Activated CD8-positive, alpha-beta memory T cell treated with anti-CD3 and anti-CD28 coated beads, Interleukin-2, amount 50 U/mL, for 48 hours (primary cell): ENCODE data around the gene BCL2.
"Not testable (repeated sequence)": the region's sequence is repeated elsewhere in the genome, so short reads cannot be mapped to it uniquely, and the experiment has no call there.

ENCODE experiments used
- DNase-seq: peaks from one replicate; pipeline ENCODE4 v3.0.0-alpha.2; 2020

The BCL2 gene

DNA sequence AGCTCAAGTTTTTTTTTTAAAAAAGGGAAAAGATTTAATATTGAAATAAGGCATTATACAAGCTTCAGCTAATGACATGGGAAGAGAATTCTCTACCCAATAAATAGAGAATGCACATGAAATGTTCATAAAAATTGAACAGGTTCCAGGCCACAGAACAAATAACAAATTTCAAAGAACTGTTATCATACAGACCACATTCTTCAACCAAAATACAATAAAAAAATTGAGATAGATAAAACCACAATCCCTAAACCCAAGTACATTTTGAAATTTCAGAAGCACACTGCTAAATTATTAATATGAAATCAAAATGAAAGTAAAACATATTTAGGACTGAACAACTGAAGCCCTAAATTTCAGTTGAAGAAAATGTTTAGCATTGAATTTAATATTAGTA is 89.6 kb downstream of the BCL2 start:
- no peak for DNase-seq

DNA sequence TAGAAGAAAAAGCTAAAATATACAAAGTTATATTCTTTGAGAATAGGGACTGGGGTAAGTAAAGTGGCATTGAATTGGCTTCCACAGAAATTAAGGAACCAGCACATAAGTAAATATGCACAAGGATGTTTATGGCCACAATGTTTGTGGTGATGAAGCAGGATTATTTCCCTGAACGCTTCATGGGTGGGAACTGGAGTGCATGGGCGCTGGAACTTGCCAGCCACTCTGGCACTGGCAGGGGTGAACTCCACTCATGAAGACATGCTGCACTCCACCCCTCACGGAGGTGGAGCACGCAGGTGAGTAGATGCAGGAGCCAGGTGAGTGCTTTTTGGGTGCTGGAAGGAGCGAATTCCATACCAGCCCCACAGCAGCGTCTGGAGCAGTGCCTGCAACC is 94.1 kb downstream of the BCL2 start:
- DNase-seq = no peak

DNA sequence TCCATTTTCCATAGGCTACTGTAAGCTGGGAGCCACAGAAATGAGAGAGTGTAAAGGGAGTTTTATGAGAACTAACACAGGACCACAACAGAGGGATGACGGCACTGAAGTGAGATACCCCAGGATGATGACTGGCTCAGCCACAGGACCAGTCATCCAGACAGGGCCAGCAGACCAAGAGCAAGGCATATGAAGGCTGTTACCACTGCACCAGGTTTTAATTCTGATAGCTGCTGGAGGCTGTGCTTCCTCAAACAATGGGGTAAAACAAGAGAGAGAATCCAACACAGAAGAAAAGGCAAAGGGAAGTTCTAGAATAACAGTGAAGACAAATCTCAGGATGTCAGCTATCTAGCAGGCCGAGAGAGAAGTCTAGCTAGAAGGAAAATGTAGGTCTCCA is 94.9 kb downstream of the BCL2 start:
- DNase-seq = peak; percentile 65

DNA sequence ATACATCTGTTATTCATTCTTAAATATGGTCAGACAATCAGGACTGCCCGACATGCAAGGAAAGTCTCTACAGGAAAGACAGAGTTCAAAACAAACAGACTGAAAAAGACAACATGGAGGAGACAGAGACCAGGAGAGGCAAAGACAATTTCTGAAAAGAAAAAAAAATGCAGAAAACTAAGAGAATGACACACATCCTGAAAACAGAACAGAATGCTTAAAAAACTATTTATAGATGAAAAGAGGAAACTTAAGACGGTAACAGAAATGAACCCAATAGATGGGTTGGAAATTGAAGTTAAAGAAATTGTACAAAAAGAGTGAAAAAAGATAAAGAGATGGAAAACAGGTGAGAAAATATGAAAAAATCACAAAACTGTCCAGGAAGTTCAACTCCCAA is 95.7 kb downstream of the BCL2 start:
- no peak for DNase-seq

DNA sequence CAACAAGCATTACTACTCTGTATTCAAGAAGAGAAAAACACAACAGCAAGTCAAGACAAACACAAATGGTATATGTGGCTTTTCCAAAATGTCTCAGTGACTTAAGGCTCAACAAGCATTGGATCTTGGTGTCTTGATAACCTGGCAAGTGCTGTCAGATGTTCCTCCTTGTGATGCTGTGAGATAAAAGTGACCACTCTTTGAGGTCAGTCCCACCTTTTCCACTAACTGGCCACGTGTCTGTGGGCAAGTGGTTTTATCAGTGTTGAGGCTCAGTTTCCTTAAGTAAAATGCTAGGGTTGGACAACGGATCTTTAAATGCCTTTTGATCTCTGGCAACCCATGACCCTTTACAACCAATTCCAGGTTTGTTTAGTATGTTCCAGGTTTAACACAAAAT is 98.7 kb downstream of the BCL2 start:
- DNase-seq = no peak

DNA sequence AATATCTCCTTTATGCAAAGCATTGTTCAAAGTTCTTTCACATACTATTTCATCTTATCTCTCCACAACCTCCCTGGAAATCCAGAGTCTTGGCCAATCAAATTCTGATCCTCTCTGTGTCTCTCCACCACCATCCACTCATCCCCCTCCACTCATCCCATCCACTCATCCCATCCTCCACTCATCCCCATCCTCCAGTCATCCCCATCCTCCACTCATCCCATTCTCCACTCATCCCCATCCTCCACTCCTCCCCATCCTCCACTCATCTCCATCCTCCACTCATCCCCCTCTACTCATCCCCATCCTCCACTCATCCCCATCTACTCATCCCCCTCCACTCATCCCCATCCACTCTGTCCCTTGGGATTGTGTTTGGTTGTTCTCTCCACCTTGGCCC is 101.1 kb downstream of the BCL2 start:
- no peak for DNase-seq

DNA sequence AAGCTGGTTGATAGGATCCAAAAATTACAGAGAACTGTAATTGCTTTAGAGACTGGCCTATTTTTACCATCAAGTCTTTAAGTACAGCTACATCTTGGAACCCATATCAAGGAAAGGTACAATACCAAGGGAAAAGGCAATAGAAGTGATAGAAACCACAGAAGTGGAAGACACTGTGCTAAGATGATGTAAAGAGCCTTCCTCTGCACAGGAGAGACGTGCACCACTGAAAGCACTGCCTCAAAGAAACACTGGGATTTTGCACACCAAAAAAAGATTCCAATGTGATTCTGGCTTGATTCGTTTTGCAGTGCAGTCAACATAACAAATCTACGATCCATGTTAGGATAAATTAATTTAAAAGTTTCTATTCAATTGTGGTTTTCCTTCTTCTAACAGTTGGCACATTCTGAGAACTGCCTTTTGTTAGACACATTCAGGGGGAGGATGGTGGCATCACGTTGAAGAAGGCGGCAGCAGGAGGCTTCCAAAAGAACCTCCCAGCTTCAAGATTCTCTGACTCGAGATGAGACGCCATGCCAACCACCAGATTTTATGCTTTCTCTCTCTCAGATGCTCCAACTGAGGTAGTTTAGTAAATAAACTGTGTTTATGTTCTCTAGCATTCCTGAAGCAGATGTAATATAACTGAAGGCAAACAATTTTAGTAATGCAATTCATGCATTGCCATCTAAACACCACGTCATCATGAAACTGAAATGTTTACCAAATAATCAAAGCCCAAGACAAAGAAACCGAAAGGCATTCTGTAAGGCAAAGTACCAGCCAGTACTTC is 102.9 kb downstream of the BCL2 start:
- no peak for DNase-seq

DNA sequence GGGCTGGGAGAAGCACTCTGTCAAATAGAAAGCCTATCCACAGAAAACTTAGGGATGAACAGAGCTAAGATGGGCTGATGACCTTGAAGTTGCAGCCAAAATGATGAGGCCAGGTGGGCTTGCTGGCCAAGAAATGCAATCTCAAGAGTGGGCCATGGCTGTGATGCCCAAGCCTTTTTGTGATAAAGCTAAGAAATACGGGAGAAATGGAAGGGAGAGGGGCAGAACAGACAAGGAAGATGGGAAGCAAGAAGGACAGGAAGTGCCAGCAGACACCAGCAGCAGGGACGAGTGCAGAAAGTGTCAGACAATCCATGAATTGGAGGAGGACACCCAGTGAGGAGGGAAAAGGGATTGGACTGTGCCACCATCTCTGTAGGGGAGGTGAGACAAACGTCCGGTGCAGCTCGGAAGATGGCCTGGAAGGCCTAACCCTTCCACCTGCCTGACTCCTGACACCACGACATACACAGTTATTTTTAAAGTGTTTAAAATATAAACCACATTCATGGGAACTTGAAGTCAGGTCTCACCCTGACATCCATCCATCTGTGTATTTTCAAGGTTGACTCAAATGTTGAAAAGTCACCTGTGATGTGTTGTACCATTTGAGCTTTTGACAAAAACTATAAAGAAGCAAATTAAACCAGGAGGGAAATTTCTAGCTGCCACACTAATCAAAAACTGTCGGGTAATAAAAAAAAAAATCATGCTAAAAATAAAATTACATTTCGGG is 105.5 kb downstream of the BCL2 start:
- peak; percentile 72 for DNase-seq

DNA sequence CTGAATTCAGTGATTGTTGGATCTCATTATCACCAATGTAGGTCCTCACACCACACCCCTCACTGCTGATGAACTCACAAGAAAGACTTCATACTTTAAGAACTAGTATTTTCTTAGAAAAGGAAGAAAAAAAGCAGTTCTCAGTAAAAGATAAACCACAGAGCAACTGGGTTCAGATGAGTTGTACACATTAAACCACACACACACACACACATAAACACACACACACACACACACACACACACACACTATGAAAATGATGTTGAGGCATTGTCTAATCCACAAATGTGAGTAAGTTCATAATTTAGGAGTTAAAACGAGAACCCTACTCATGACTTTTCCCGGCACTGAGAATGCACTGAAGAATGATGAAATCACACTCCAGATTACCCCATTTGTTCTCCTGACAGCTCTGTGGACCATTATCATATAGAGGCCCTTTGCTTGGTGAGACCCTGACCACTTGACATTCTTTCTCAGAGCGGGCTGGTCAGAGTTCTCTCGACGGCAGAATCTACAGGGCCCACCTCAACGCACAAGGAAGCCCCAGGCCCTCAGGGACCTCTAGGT is 106.2 kb downstream of the BCL2 start:
- peak; percentile 63 for DNase-seq

DNA sequence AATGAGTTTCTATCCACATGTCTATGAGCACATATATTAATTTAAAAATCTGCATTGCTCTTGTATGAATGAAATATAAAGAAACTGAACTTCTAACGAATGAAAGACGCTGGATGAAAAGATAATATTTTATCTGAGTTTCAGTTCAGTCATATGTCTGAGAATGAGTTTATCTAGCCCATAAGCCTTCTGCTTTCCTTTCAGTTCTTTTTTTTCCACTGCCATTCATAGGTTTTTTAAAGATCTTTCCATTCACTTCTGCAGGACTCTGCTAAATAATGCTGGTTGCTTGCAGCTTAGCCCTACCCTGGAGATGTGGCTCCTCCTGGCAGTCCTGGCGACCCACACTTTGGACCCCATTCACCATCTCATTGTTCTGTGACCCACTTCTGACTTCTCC is 109.0 kb downstream of the BCL2 start:
- DNase-seq = no peak

DNA sequence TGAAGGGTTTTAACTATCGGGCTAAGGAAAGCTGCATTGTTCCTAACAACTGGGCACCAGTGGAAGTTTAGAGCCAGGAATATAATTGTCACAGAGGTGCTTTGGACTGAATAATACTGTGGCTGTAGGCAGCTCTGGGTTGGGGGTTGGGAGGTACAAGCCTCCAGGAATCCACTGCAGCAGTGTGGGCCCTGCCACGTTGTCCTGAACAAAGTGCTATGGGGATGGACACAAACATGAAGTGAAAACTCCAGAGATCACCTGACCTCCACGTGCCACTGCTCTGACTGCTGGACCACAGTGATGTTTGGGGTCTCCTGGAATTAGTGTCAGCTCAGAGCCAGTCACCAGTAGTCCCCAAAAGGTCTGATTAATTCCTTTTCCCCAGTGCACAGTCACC is 110.9 kb downstream of the BCL2 start:
- no peak for DNase-seq

DNA sequence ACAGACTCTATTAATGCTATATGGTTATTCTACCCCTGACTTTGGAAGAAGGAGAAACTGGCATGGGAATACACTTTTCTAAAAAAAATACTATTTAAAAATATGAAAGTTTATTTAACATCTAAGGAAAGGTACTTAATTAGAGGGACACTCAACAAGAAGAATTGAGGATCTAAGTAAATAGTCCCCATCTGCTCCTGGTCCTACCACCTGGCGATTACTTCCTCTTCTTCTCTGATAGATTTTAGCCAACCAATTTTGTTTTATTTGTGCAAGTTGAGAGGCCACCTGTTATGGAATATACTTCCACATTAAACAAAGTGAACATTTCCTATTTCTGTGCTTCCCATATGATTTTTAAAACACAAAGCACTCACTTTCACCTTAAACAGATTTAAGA is 111.7 kb downstream of the BCL2 start:
- no peak for DNase-seq

DNA sequence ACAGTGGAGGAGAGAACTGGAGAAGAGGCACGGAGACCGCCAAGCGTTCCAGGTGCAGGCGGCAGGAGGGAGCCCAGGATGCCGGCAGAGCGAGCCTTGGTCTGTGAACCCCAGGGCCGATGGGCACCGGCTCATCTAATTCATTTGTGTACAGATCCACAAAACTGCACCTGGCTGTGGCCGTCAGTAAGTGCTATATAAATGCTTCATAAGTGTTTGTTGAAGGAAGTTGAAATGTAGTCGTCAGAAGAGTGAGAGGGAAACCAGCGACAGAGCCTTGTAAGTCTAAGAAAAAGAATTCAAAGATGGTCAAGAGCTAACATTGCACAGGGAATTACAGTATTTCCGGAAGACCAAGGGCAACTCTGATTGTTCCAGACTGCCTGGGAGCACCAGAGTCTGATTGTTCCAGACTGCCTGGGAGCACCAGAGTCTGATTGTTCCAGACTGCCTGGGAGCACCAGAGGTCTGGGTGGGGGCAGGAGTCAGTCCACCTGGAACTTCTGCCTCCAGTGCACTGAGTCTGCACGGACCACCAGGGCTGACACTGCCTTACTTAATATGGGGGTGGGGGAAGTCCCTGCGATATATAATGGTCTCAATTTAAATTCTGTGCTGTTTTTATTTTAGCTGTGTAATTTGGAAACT is 112.3 kb downstream of the BCL2 start:
- DNase-seq = peak; percentile 64

DNA sequence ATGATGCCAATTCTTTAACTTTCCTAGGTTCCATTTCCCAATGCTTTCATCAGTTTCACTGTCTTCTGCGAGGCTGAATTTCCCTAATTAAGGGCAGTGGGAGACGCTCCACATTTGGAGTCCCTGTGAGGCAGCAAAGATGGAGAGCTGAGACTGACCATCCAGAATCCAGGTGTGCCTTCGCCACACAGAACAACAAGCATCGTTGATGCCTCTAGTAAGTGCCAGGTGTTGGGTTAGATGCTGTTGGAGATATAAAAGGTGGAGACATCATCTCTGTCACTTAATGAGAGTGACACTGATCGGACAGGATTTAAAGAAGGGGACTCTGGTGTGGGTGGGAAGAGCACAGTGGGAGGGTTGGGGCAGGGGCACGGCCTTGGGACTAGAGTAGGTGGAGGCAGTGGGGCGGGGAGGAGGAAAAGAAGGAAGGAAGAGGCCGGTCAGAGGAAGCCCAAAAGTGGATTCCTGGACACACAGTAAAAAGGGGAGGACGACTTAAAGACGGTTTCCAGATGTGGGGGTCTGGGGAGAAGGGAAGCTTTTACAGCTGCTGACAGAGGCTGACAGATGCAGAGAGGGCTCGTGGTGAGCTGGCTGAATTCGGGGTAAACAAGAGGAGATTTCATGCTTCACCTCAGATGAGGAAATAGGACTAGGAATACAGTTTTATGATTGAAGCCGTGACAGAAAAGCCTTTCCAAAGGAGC is 113.0 kb downstream of the BCL2 start:
- DNase-seq = no peak

DNA sequence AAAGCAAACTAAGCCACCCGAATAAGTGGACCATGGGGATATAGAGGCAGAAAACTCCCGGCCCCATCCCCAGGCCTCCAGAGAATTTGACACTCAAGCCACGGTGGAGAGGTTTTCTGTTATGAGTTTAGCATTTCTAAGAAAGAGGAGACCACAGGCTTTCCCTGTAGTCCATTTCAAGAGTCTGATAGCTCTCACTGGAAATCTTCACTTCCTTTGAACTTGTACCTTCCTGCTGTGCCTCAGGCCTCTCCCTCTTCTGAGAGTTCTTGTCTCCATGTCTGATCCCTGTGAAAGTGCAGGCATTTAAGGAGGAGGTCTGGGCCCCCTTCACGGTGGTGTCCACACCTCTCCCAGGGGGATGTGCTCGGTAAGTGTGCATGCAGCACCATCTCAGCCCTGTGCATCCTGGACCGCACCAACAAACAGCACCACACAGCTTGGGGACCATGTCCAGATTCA is 113.7 kb downstream of the BCL2 start:
- DNase-seq = no peak

DNA sequence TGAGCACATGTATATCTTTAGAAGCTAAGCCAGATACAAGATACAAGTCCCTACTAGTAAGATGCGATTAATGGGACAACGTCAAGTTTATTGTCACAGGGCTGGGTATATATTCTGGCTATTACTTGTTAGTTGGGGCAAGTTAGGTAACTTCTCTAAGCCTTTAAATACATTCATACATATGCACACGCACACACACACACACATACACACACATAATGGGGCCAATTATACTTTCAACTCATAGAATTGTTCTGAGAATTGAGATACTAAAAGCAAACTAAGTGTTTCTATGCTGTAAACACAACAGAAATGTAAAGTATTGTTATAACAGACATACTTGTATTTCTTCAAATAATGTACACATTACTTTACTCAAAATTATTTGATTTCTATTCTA is 116.1 kb downstream of the BCL2 start:
- no peak for DNase-seq

DNA sequence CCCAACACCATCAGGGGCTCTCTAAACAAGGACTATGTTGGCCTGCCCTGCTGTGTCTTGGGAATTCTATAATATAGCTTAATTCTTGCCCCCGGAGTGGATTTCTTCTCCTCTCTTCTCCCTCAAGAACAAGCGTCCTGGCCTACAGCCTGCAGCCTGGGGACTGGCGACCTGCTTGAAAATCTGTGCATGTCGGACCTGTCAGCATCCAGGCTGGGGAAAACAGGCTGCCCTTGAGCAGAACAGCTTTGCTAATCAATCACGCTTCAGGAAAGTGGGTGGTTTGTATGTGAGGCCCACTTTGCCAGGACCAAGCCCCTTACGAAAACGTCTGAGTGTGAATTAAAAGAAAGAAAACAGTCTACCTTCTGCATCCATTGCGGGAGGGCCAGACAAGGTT is 116.7 kb downstream of the BCL2 start:
- DNase-seq = no peak

DNA sequence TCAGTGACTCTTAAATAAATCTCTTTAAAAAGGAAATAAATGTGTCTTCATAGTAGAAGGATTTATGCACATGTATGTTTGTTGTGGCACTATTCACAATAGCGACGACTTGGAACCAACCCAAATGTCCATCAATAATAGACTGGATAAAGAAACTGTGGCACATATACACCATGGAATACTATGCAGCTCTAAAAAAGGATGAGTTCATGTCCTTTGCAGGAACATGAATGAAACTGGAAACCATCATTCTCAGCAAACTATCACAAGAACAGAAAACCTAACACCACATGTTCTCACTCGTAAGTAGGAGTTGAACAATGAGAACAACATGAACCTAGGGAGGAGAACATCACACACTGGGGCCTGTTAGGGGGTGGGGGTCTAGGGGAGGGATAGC is 118.1 kb downstream of the BCL2 start:
- not testable (repeated sequence) for DNase-seq

DNA sequence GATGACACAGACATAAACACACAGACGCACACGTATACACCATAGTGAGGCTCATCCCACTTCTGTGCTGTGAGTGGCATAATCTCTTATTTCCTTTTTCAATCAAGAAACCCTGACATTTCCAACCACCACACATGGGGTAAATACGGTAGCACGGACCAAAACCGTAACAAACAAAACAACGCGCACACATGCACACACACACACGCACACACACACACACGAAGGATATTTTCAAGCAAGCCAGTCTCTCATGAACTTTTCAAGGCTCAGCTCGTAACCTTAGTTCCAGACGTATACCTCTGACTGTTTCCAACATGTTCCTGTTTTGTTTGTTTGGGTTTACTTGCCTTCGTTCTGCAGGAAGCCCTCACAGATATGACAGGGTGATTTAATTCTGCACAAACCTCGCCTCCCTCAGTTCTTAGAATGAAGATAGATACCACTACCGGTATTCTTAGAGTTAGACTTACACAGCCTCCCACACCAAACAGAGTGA is 119.8 kb downstream of the BCL2 start:
- DNase-seq = no peak

DNA sequence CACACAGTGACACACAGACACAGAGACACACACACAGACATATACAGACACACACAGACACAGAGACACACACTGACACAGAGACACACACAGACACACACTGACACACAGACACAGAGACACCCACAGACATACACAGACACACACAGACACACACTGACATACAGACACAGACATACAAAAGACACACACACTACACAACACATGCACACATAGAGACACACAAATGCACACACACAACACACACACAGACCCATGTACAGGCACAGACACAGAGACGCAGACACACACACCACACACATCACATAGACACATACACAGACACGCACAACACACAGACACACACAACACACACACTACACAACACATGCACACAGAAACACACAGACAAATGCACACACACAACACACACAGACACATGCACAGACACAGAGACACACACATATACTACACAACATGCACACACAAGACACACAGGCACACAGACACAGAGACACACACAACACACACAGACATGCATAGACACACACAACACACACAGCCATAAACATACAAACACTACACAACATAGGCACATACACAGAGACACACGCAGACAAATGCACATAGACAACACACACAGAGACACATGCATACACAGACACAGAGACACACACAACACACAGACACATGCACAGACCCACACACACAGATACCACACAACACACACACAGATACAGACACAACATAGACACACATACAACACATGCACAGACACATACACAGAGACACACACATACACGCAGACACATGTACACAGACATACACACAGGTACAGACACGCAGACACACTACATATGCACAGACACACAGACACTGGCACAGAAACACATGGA is 120.5 kb downstream of the BCL2 start:
- no peak for DNase-seq

DNA sequence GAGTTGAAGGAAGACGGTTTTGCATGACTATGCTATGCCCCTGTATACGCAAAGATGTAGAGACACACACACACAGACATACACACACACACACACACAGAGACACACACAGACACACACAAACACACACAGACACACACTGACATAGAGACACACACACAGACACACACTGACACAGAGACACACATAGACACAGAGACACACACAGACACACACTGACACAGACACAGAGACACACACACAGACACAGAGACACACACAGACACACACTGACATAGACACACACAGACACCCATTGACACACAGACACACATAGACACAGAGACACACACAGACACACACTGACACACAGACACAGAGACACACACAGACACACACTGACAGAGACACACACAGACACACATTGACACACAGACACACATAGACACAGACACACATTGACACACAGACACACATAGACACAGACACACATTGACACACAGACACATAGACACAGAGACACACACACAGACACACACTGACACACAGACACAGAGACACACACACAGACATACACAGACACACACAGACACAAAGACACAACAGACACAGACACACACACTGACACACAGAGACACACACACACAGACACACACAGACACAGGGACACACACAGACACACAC is 121.3 kb downstream of the BCL2 start:
- no peak for DNase-seq
